Right forelimb (tissue), 1 donor: ENCODE measurements around the gene EMX1.

Experiments
- DNase-seq: peaks from one replicate; pipeline ENCODE4 v3.0.0-alpha.2; 2018

The EMX1 gene

DNA sequence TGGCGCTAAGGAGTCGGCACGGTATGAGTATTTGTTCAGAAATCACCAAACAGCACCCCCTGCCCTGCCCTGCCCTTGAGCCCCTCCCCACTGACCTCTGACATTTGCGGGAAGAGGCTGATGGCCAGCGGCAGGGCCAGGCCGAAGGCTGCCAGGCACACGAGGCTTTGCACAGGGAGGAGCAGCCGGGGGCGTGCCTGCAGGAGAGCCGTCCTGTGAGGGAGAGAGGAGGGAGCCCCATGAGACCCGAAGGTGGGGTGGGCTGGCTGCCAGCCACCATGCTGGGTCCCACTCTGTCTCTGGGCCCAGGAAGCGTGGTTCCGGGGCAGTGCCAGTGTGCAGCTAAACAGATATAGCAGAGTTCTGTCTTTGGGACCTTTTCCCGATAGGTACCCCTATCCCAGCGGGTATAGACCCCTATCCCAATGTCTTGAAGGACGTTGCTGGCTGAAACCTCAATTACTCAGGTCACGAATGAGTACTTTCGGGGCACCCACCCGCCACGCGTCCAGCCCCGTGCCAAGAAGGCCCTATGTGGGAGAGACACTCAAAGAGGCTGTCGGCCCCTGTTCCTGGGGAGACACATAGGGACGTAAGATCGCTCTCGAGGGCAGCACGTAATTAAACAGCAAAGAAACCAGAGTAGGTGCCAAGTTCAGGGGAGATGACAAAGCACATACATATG, 43.9 kb downstream of the EMX1 start:
- DNase-seq, result no peak

DNA sequence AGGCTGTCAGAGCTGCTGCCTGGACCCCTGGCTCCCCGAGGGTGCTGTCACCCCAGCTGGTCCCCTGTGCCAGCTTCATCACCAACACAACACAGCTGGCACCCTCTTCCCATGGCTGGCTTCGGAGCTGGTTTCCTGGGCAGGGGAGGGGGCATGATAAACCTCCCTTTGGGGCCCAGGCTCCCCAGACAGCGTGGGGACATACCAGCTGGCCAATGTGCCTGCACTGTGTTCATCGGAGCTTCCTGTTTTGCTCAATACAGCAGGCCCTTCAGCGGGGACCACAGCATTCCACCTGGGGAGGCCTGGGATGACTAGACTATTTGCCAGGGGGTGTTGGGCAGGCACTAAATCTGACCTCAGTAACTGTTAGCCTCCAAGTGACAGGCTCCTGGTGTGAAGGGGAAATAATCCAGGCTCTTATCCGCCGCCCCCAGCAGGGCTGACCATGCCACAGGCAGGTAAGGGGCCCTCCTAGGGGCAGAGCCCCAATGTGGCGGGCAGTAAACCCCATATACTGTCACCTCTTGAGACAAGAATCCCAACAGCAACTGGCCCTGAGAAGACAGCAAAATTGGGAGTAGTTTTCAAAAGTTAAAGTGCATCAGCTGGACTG, 44.6 kb downstream of the EMX1 start:
- no peak for DNase-seq

DNA sequence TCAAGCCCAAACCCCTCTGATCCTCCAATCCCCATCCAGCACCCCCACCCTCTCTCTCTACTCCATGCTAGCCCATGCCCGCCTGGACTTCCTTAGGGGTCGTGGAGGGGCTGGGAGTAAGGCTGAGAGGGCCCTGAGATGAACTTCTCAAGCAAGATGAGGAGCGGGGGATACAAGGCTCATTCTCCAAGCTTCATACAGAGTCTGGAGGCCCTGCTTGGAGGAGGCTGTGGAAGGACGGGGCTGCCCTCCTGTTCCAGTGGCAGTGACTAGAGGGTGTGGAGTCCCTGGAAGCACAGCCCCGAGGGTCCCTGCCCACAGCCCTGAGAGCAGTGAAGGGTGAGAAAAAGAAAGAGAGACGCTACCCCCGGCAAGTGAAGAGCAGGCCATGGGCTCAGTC, 45.6 kb downstream of the EMX1 start:
- no peak for DNase-seq

DNA sequence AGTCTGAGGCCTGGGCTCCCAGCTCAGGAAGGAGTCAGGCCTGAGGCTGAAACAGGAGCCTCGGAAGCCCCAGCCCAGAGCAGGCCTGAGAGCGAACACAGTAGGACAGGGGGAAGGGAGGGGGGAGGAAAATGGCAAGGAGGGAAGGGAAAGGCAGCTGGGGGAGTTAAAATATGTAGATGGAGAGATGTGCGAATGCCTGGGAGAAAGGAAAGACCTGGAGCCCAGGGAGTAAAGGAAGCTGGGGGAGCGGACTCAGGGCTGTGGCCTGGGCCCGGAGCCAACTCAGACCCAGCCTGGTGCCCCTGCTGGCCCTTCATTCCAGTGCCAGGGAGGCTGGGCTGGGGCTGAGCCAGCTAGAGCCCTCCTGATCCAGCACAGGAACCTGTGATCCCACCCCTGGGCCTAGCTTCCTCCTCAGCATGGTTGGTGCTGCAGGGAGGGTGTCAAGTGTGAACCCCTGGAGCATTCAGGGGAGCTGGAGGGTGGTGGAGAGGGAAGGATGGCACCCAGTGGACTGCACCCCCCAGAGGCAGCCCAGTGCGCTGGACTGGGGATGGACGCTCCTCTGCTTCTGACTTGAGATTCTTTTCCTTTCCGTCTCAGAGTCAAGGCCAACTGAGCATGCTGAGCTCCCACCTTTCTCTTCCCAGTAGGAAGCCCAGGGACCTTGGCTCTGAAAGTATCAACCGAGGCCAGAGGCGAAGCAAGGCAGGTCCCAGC, 46.3 kb downstream of the EMX1 start:
- no peak for DNase-seq

DNA sequence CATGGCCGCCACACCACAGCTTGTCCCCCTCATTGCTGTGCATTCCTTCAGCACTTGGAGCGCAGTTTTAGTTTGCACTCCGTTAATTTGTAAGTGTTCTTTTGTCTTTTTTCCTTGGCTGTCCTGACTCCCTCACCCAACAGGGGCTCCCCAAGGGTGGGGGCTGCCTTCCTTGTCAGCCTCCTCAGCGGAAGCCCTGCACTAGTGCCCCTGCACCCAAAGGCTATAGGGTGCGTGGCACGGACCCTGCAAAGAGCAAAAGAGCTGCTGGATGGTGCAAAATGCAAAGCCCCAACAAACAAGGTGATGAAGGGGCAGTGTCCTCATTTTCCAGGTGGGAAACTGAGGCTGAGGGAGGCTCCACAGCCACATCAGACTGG, 46.8 kb downstream of the EMX1 start:
- no peak for DNase-seq

DNA sequence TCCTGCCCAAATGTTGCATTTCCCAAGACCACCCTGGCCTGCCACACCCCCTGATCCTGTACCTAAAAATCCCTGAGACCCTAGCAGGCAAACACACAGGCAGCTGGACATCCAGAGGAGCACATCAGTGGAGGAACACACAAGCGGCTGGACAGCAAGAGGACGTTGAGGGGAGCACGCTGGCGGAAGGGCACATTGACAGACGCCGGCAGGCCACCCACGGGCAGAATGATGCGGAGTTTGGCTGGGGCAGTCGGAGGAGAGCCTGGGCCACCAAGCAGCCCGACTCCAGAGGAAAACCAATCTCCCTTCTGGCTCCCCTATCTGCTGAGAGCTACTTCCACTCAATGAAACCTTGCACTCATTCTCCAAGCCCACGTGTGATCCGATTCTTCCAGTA, 47.7 kb downstream of the EMX1 start:
- DNase-seq, result no peak

DNA sequence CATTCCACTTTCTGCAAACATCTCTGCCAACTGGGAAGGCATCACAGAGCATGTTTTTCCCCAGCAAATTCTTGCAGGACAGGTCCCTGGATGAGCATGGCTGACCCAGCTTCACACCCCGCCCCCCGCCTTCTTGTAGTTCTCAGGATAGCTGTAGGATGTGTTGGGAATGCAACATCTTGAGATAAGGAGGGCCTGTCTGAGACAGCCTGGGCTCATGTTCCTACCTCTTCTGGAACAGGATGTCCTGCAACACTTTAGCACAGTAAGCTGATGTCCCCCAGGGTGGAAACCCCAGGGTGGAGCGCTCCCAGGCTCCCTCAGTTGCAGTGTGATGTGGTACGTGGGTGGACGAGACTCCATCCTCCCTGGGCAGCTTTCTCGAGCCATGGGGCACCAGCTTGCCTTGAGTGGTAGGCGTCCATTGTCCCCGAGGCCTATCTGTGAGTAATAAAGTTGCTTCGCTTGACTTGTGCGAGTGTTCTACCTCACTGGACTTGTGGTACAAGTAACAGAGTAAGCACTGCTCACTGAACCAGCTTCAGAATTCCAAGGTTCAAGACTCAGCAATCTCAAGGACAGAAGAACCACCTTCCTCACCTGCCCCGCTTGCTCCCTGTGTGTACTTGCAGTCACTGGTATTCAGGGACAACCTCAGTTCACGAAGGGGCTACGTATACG, 48.6 kb downstream of the EMX1 start:
- DNase-seq, result no peak

DNA sequence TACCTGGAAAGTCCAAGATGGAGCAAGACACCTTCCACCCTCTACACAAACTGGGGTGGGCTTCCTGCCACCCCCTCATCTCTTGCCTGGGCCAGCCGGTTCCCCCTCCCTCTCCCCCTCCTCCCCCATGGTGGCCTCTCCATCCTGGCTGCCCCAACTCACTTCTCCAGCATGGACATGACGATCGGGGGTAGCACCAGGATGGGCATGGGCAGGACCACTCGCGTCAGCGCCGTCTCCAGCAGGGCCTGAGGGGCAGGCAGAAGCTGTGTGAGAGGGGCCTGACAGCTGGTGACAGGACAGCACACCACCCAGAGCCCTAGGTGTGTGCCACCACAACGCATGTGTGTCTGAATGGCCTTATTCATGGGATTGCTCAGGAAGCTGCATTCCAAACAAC, 51.0 kb downstream of the EMX1 start:
- DNase-seq, result no peak

DNA sequence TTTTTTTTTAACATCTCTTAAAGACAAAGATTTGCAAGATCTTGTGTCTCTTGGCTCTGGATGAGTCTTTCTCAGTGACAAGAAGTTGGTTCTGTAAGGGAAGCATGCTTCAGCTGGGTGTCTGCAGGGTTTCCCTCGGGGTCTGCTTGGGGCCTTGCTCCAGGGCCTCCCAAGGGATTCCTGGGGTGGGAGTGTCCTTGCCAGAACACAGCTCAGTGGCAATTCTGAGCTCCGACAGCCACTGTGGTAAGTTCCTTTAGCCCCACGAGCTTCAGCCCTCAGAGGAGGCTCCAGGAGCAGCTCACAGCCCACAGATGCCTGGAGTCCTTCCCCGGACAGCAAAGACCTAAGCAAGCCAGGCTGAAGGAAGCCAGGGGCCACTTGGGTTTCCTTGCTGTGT, 52.4 kb downstream of the EMX1 start:
- DNase-seq, result no peak

DNA sequence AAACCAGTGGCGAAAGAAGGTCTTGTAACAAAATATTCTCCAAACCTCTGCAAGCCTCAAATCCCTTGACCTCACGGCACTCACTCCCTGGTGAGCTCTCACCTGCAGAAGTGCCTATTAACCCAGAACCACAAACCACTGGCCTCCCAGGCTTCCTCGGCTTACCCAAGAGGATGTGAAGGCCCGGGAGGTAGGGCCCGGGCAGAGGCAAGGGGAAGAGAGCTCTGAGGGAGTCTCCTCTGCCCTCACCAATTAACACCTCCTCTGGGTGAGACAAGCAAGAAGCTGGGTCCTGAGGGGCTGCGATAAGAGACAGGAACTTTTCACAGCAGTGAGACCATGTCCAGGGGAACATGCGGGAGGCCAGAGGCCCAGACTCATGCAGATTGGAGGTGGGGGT, 53.7 kb downstream of the EMX1 start:
- DNase-seq, result no peak

DNA sequence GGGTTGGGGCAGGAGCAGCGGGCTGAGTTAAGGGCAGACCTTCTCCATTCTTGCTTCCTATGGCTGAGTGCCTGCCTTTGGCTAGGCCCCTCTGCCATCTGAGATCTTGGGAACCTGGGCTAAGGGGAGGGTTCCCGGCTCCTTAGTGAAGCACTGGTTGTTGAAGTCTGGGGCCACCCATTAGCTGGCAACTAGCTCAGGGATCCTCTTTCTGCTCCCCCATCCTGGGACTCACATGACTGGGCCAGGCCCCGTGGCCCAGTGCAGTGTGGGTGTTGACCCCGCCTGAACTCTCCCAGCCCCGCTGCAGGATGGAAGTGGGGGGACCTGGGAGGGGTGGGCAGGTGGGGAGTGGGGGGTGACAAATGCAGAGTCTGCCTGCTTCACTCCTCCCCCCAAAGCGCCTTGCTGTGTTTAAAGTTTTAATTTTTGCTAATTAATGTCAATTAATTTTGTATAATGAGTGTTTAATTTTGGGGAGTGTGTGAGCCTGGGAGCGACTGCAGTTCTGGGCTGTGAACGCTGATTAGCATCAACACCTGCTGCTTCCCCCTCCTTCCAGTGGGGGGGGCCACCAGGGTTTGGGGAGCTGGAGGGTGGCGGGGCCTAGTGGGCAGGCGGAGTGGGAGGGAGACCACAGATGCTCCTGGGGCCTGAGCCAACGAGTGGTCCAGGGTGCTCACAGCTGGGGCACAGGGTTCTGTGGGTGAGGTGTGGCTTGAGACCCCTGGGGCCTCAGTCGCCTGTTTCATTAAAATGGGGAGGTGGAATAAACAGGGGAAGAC, 55.2 kb downstream of the EMX1 start:
- DNase-seq, result no peak

DNA sequence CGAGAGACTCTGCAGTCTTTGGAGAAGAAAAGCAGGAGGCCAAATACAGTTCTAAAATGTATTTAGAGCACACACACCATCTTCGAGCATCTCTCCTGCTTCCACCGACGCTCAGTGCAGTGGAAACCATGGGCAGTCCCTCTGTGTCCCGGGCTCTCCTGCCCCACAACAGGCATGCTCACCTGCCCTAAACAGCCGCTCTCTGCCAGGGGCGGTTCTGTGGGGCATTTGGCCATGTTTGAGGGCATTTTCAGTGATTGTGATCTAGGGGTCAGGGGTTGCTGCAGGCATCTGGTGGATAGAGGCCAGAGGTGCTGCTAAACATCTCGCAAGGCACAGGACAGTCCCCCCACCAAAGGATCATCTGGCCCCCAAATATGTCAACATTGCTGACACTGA, 55.8 kb downstream of the EMX1 start:
- no peak for DNase-seq

DNA sequence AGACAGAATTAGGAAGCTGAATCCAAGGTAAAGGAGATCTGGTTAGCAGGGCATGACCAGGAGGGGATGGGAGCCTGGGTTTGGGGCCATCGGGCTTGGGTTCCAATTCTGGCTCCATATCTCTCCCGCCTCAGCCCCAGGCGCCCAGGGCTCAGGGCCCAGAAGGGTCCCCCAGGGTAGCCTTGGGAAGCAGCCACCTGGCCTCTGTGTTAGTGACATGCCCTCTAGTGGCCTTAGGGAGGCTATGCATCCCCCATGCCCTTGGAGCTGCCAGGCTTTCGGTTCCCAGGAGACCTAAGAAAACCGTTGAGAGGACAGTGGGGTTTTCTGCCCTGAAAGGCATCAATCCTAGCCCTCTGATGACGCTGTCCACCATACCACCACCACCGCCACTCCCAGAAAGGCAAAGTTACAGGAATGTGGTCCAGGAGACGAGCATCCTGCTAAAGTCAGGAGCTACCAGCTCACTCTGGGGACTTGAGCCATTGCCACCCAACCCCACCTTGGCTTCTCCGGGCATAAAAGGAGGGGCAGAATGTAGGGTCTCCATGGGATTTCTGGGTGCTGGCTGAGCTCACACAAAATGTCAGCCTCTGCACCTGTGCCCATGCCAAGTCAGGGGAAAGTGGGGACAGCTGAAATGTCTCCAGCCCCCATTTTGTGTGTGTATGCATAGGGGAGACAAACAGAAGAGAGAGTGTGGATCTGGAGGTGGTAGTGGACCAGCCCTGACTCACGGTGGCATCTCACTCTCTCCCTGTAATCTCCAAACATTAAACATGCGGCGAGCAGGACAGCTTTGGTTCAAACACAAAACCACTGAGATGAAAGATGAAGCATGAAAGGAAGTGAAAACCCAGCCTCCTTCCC, 56.5 kb downstream of the EMX1 start:
- peak; percentile 57 for DNase-seq

DNA sequence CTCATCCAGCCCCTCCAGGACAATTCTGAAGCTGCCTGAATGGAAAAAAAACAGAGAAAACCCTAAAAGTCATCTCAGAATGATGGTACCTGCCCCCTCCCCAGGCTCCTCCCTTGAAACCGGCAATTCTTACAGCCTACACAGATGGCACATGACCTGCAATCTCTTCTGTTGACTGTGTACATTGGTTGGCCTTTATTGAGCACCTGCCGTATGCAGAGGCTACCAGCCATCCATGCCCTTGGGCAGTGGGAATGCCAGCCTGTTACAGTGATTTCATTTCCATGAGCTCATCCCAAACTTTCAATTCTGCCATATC, 57.1 kb downstream of the EMX1 start:
- no peak for DNase-seq

DNA sequence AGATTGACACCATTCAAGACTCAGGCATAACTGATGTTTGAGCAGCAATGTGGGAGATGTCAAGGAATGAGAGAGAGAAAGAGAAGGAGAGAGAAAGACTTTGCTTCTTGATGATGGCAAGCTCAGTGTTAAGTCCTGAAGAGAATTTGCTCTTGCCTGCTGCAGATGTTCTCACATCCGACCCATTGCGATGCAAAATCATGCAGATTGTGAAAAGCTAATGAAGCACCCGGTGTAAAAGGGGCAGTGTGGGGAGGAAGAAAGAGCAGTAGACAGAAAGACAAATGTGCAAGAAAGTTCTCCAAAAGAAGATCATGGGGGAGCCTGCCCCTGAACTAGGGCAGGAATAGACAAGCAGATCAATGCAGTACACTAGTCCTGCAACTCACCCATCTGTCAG, 57.7 kb downstream of the EMX1 start:
- no peak for DNase-seq

DNA sequence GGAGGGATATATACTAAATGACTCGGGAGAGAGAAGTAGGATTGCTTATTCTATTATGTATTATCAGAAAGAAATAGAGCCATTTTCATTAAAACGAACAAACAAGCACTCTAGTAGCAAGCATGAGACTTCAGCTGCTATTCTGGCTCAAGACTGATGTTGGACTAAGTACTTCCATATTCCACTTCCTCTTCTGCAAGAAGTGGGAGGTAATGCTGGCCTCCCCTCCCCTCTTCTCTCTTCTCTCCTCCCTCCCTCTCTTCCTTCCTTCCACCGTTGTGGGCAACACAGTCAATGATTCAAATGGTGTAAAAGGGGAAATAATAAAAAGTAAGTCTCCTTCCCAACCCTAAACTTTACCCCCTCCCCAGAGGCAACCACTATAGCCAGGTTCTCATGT, 62.6 kb downstream of the EMX1 start:
- DNase-seq, result no peak

DNA sequence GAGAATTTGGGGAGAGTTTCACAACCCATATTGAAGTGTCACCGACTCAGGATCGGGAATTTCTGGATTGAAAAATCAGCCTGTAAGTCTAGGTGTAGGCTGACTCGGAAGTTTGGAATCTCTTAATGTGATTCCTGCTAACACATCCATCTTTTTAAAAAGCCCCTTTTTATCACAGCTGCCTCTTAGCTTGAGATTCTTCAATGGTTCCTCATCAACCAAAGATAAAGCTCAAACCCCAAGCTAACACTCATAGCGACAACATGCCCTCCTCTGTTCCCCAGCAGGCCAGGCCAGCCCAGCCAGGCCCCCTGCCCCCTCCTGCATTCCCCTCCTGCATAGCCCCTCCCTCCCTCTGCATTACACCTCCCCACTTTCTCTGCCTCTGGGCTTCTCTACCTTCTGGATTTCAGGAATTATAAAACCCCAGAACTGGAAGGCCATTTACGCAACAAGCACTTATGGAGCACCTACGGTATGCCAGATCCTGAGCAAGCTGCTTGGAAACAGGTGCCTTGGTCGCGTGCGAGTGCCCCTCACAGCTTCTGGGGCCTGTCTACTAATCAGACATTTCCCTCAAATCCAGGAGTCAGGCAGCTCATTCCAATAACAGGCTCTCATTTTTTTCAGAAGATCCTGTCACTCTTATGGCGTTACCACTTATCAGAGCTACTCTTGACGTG, 63.4 kb downstream of the EMX1 start:
- DNase-seq, result no peak

DNA sequence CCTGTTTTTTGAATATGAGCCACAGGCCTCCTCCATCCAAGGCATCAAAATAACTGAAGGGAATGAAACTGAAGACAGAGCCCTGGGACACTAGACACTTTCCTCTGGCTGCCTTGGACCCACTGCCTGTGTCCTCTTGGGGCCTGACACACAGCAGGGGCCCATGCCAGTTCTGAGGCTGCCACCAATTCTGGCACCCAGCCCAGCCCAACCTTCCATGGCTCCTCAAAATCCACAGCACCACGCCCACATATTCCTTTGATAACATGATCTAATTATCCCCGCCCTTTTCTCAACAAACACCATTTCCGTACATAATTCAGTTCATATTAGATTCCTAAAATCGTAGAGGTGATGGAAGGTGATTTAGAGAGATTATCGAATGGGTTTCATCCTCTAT, 64.2 kb downstream of the EMX1 start:
- no peak for DNase-seq

DNA sequence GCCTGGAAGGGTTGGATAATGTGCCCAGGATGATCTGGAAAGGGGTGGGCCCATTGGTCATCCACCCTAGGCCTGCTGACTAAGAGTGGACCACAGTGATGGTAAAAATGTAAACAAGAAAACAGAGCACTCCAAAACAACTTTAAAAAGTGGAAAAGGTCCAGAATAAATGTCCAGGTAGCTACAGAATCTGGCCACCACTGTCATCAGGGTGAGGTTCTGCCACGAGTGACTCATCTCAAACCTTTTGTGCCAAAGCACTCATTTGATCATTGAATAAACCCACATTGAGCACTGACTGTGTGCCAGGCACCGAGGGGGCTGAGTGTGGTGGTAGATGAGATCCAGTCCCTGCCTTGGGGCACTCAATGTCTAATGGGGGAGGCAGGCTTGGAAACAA, 64.9 kb downstream of the EMX1 start:
- DNase-seq, result no peak

DNA sequence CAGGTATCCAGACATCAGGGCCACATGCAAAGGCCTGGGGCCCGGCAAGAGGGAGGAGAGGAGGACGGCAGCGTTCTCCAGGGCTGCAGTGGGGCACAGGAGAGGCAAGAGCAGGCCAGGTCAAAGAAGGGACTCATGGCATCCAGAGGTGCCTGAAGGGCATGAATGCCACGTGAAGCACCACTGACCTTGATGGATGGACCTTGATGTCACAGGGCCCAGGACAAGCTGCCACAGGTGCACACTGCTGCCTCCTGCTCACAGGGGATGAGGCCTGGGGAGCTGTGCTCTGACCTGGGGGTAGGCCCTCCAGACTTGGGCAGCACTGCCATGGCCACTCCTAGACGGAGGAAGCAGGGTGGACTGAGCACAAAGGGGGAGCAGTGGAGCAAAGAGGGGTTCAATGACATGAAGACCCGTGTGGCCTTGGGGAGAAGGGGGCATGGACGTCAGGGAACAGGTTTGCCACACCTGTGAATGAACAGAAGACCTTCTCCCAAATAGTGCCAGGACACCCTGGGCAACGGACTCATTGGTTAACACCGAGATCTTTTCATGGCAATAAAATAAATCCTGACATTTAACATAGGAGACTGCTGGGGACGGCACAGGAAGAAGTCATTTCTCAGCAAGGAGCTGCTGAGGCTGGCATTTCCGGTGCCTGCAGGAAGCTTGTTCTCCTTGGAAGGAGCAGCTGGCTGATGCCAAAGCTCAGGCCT, 65.6 kb downstream of the EMX1 start:
- DNase-seq, result no peak
